Stimulated activated CD8-positive, alpha-beta memory T cell treated with anti-CD3 and anti-CD28 coated beads, Interleukin-15, amount 100 ng/mL, for 1 hour (primary cell): ENCODE data around the gene ZBTB39.
"Not testable (repeated sequence)": the region's sequence is repeated elsewhere in the genome, so short reads cannot be mapped to it uniquely, and the experiment has no call there.

Source experiments
- DNase-seq: peaks from one replicate; pipeline ENCODE4 v3.0.0-alpha.2; 2020; ENCODE audit warnings: low read depth

The ZBTB39 gene

DNA sequence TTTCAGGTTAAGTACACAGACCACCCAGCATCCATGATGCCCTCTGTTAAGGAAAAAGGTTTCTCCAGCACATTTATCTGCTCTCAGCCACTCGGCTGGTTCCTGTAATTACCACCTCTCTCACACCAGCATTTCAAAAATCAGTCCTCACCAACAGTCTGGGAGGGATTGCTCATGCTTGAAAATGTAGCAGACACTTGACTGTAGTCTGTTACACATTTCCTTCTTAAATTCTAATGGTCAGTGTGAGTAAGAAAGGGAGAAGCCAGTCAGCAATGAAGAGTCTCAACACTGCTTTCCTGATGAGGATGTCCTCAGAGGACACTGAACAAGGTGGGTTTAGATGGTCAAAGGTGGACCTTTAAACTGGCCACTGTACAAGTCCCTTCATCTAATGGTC lies 6.0 kb downstream of the ZBTB39 start:
- no peak for DNase-seq

DNA sequence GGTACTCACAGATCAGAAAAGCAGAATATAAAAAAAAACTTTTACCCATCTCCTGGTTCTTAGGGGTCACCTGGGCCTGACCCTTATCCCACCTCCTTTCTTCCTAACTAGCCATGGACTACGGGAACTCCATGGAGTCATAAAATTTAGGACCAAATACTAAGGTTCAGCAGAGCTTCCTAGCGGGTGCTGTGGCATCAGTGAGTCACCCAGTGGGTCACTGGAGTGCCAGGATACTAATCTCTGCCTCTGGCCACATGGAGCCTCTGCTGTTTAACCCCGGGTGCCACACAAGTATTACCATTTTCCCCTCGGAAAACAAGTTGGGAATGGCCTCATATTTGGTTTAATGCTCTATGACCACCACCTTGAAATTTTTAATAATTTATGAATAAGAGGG lies 6.9 kb downstream of the ZBTB39 start:
- no peak for DNase-seq

DNA sequence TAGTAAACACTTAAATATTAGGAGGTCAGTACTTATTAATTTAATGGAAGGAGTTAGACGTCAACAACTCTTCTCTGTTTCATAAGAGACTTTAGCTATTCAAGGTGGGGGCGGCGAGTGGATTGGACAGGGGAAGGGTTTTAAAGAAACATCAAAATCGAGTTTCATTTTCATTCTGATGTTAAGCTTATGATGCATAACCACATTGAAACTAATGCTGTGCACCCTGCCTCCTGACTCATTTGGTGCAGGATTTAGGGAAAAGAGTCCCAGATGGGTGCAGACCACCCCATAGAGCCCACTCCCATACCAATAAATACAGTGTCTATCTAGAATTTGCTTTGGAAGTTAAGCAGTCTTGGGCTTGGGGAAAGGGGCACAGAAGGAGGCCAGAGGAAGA lies 7.4 kb downstream of the ZBTB39 start:
- no peak for DNase-seq

DNA sequence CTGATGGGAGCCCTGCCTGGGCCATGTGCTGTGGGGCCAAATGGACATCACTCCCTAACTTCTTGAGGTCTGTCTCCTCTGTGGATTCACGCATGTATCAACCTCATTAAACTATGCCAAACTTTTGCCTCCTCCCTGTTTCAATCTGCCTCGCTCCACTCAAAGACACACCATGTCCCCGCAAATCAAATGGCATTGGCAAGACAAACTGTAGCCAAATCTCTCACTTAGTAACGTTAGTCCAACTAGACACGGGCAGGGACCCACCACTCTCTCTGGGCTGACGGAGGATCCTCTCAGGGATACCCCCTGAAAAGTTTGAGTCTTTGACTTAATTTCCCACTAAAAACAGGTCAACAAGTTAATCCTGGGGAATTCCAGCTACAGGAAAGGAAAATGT lies 8.0 kb downstream of the ZBTB39 start:
- no peak for DNase-seq

DNA sequence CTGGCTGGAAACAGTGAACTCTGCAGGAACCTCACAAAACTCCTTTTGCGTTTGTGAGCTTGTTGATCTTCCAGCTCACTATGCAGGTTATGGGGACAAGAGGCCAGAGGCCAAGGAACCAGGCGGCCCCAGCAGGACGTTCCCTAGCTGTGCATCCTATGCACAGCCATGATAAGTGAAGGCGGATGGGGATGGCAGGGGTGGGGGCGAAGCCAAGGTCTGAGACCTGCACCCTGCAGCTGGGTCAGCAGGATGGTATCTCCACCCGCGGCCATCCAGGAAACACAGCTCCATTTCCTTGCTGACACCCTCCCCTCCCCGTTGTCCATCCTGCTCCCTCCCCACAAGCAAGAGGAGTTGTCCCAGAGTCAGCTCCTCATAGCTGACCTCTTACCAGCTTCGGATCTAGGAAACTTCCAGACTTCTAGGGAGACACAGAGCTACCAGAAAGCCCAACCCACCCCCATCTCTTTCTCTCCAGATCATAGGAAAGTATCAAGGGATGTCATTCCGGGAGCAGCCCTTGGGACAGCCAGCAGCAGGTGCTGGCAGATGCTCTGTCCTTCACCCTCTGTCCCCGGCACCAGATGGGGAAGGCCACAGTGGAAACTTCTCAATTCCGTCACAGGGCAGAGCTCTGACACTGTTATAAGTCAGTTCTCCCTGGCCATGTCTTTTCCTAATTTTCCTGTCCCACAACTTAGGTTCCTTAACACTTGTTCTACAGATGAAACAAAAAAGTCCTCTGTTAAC lies 9.4 kb downstream of the ZBTB39 start:
- DNase-seq = no peak

DNA sequence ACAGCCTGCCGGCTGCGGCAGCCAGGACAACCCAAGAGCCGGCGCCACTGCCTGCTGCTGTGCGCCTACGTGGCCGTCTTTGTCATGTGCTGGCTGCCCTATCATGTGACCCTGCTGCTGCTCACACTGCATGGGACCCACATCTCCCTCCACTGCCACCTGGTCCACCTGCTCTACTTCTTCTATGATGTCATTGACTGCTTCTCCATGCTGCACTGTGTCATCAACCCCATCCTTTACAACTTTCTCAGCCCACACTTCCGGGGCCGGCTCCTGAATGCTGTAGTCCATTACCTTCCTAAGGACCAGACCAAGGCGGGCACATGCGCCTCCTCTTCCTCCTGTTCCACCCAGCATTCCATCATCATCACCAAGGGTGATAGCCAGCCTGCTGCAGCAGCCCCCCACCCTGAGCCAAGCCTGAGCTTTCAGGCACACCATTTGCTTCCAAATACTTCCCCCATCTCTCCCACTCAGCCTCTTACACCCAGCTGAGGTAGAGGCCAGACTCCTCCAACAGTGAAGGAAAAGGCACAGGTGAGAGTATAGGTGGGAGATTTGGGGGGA lies 10.3 kb downstream of the ZBTB39 start:
- no peak for DNase-seq

DNA sequence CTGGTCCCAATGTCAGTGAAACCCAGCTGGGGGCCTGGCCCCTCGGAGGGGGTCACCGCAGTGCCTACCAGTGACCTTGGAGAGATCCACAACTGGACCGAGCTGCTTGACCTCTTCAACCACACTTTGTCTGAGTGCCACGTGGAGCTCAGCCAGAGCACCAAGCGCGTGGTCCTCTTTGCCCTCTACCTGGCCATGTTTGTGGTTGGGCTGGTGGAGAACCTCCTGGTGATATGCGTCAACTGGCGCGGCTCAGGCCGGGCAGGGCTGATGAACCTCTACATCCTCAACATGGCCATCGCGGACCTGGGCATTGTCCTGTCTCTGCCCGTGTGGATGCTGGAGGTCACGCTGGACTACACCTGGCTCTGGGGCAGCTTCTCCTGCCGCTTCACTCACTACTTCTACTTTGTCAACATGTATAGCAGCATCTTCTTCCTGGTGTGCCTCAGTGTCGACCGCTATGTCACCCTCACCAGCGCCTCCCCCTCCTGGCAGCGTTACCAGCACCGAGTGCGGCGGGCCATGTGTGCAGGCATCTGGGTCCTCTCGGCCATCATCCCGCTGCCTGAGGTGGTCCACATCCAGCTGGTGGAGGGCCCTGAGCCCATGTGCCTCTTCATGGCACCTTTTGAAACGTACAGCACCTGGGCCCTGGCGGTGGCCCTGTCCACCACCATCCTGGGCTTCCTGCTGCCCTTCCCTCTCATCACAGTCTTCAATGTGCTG lies 11.0 kb downstream of the ZBTB39 start:
- DNase-seq = no peak

DNA sequence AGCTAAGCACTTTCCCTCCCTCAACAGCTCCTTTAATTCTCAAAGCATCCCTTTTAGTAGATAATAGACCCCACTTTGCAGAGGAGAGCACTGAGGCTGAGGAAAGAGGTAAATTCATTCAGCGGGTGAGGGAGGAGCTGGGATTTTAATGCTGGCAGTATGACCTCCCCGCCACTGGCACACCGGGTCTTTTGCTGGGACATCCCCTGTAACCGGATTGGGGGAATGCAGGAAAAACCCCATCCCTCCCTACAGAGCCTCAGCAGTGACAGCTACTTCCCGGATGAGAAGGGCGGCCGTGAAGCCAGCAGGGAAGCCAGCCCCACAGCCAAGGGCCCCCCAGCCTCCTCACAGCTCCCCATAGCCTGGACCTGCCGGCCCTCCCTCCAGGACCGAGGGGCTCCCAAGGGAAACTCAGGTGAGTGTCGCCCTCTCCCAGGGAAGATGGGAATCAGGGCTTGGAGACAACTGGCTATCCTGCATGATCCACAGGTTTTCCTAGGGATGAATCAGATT lies 12.1 kb downstream of the ZBTB39 start:
- no peak for DNase-seq

DNA sequence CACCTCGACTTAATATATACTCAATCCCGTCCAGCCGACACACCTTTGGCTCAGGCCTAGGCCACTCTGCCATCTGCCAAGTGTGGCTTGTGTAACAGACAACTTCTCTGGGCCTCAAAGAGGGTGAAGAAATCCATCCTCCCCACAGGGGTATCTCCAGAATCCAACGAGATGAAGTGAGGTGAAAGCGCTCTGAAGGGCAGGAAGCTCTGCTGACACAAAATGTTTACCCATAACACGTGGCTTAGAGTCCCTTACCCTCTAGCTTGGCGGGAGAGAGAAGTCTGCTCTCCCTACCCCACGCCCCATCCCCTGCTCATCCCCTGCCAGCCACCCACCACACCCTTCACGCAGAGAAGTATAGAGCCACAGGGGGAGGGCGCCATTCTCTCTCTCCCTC lies 13.0 kb downstream of the ZBTB39 start:
- DNase-seq = no peak

DNA sequence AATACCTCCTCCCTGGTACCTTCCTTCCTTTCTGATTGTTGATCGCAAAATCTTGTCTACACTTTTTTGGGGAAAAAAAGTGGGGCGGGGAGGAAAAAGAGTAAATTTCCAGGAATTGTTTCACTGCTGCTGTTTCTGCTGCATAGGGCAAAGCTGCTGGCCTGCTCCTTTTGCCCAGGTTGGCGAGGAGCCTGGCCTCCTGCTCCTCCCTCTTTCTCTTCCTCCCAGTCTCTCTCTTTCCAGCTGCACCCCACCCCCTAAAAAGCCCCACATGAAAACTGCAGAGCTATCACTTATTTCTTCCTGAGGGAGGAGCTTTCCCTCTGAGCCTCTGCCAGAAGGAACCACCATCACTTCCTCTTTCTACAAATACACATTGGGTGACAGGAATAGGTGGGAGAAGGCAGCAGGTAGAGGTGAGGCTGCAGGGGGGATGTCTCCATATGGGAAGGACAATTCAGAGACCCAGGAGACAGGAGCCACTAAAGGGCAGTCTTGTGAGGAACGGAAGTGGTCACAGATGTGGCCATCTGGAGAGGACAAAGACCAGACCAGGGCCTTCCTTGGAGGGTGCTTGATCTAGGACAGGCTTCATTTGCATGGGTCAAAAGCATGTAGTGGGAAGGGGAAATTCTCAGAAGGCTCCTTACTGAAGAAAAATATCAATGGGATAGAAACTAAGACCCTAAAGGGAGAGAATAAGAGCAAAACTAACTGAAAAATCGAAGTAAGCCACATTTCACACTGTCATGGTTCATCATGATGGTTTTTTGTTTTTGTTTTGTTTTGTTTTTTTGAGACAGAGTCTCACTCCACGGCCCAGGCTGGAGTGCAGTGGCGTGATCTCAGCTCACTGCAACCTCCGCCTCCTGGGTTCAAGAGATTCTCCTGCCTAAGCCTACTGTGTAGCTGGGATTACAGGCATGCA lies 14.8 kb downstream of the ZBTB39 start:
- no peak for DNase-seq

DNA sequence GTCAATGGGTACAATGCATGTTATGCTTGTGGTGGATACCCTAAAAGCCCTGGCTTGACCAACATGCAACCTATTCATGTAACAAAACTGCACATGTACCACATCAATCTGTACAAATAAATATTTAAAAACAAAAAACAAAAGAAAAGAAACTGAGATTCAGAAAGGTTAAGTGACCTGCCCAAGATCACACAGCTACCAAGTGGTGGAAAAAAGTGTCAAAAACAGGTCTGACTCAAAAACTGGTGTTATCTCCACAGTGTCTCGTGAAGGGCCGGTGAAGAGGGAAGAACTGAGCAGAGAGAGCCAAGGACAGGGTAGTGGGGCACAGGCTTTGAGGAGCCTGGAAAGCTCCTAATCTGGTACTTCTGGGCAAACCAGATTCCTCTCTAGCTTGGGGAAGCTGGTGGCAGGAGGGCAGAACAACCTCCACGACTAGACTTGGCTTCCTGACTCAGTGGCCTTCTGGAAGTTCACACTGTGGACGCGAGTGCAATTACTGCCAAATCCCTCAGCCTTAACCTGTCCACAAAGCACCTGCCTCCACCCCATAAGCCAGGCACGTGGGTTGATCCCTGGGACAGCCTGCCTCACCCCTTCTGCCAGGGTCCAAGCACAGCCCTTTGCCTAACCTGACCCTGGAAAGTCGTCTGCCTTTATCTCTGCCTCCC lies 15.6 kb downstream of the ZBTB39 start:
- no peak for DNase-seq

DNA sequence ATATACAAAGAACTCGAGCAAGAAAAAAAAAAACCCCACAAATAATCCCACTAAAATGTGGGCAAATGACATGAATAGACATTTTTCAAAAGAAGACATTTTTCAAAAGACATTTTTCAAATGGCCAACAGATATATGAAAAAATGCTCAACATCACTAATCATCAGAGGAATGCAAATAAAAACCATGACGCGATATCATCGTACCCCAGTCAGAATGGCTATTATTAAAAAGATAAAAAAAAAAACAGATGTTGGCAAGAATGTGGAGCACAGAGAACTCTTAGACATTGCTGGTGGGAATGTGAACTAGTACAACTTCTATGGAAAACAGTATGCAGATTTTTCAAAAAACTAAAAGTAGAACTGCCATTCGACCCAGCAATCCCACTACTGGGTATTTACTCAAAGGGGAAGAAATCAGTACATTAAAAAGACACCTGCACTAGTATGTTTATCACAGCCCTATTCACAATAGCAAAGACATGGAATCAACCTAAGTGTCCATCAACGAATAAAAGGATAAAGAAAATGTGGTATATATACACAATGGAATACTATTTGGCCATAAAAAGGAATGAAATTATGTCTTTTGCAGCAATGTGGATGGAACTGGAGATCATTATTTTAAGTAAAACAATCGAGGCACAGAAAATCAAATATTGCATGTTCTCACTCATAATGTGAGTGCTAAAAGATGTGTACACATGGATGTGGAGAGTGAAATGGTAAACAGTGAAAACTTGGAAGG lies 16.3 kb downstream of the ZBTB39 start:
- DNase-seq = no peak

DNA sequence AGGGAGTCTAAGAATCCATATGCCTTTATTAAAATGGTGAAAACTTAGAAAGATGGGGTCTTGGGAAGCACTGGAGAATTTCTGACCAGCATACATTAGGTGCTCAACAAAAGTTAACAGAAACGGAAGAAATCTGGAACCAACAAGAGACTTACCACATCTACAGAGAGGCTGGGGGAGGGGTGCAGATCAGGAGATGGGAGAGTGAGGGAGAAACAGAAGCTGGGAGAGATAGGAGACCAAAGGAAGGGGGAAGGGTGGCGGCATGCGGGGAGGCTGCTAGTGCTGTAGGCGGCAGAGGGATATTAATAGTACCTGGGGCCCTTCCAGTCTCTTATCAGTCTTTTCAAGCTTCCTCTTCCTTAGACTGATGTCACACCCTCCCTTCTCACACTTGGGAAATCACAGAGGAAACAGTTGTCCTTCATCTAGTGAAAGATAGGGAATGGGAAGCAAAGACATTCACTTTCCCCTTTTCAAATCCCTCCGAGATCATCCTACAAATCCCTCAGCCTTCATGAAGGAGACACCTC lies 18.1 kb downstream of the ZBTB39 start:
- no peak for DNase-seq

DNA sequence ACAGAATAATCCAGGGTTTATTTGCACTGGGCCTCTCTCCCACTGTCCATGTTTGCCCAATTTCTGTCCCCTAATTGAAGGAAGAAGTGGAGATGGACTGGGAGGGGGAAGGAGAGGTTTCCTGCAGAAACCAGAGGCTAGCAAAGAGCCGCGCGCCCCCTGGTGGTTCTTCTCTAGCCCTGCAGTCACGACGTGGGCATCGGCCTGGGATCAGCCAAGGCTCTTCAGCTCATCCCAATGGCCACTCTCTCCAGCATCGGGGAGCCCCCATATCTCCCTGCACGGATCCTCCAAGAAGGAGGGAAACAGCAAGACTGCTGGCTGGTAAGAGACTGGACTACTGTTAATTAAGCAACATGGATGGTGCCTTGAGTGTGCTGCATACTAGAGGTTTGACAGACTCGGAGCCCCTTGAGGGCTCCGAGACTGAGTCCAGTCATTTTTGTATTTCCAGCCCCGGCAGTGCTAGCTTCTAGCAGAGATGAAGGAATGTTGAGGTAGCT lies 18.7 kb downstream of the ZBTB39 start:
- peak; percentile 53 for DNase-seq

DNA sequence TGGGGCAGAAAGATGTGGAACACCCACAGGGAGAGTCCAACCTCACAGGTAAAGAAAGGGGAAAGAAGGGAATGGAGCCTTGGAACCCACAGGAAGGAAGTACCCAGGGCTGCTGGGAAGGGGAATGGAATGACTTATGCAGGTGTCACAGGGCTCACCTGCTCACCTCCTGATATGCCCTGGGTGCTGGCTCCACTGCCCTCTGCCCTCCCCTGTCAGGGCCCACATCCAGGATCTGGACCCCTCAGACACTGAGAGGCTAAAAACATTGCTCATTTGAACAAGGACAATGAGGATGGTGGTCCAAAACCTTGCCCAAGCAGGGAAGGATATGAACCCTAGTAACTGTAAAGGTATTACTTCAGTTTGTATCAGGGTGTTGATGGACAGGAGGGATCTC lies 19.3 kb downstream of the ZBTB39 start:
- no peak for DNase-seq

DNA sequence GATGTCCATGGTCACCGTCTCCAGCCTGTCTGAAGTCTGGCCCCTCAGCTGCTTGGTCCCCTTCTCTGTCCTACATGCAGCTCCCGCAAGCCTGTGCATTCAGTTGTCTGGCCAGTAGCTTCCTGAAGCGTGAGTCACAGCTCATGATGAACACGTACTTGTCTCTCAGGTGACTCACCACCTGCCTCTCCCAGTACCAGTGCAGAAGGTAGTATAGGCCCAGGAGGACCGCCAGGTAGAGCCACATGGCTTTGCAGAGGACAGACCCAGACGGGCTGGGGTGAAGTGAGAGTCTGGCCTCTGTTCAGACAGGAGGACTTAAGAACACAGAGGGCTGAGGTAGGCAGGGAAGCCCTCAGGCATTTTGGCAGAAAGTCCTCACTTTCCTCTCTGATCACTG lies 20.6 kb downstream of the ZBTB39 start:
- DNase-seq = not testable (repeated sequence)

DNA sequence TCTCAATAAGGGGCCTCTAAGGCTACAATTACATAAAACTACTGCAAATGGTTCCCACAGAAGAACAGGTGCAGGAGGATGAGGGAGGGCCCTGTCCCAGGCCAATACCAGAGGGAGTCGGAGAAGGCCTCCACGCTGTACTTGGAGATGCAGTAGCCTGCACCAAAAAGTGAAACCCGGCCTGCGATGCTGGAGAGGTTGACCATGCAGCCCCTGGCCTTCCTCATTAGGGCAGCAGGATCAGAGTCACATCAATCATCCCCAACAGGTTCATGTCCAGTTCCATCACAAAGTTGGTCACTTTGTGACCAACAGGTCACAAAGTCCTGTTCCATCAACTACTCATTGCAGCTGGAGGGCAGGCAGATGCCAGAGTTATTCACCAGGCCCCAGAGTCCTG lies 23.0 kb downstream of the ZBTB39 start:
- no peak for DNase-seq

DNA sequence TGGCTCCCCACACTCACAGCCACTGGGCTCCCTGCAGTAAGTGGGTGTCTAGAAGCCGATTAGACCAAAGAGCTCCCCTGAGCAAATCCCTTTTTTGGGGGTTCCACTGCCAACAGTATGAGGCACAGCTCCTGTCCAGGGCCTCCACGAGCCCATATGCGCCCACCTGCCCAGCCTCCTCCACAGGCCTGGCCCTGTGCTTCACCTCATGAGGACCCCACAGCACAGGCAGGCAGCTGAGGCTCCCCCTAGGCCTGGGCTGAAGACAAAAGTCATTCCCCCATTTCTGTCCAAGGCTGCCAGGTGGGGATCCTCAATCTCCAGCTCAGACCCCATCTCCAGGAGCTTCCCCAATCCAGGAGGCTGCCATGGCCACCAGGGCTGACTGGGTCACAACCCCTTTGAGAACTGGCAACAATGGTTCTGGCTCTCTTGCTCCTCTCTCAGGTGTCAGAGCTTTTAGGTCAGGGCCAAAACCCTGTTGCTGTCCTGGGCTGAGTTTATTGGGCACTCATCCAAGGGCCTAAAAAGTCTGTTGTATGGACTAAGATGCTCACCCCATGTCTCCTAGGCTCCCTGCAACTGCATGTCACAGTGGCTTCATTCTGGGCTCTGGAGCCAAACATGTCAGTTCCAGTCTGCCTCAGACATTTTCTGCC lies 23.6 kb downstream of the ZBTB39 start:
- DNase-seq = not testable (repeated sequence)

DNA sequence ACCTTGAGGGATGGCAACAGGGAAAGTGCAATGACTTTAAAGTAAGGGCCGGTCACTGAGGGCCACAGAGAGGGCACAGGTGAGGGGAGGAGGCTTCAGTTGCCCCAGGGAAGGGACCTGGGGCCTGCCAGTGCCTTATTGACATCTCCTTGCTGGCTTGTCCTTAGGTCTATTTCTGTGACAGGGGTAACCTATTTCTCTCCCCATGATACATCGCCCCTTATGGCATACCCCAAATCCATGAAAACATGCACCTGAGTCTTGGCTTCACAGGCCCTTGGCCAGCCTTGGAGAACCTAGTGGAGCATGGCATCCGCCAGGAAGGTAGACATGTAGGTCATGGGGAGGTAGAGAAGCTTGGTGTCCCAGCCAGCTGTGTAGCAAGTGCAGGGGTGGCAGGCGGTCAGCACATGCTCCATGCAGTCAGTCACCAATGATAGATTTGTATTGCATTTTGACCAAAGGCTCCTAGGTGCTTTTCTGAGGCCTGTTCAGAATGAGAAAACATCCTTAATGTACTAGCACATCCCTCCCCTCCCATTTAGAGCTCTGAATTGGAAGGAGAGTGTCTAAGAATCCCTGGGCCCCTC lies 25.3 kb downstream of the ZBTB39 start:
- no peak for DNase-seq
